Sigmoid colon (tissue), 7 donors: ENCODE results near the gene PHACTR3. TPM values are rescaled to one million over a fixed set of nuclear protein-coding genes. Genes with fewer than 3 reads are reported as not detected.
A peak's percentile ranks its signal among the peaks of the same experiment; 100 is the strongest.

Source experiments
- DNase-seq: peaks from one replicate; pipeline ENCODE4 v3.0.0-alpha.2; 2019
- H3K27ac ChIP-seq, 4 donors: fragments of 200-600 bp; sonication (generic); one replicate each; pipeline ENCODE4 v1.5.1; 2016 to 2019; ENCODE audit warnings: mild to moderate bottlenecking in 1 of 4
- H3K27me3 ChIP-seq, 3 donors: fragments of 200-600 bp; sonication (generic); one replicate each; pipeline ENCODE4 v1.5.1; 2019; ENCODE audit warnings: mild to moderate bottlenecking in 1 of 3
- H3K36me3 ChIP-seq, 4 donors: fragments of 200-600 bp; sonication (generic); one replicate each; pipeline ENCODE4 v1.5.1; 2016 to 2019
- H3K4me1 ChIP-seq, 4 donors: fragments of 200-600 bp; sonication (generic); one replicate each; pipeline ENCODE4 v1.5.1; 2017 to 2019
- H3K4me3 ChIP-seq, 4 donors: fragments of 200-600 bp; sonication (generic); one replicate each; pipeline ENCODE4 v1.5.1; 2017 to 2019; ENCODE audit warnings: mild to moderate bottlenecking in 2 of 4, moderate library complexity in 1 of 4
- H3K9me3 ChIP-seq, 4 donors: fragments of 200-600 bp in 3 of 4; sonication (generic) in 3 of 4; one replicate each; pipeline versions ENCODE4 v1.5.1 to v1.6.1; 2013 to 2019
- EP300 ChIP-seq, 4 donors: sonication (generic); formaldehyde crosslinking; IDR thresholded peaks; one replicate each; pipeline ENCODE4 v1.6.1; 2017; ENCODE audit warnings: antibody characterized with exemption in 4 of 4
- POLR2A ChIP-seq, 2 donors: fragments of 450-650 bp; IDR thresholded peaks; one replicate each; pipeline ENCODE4 v1.6.1; 2016; ENCODE audit warnings: antibody characterized with exemption in 2 of 2, mild to moderate bottlenecking in 2 of 2, moderate library complexity in 2 of 2
- POLR2AphosphoS5 ChIP-seq, 4 donors: sonication (generic); formaldehyde crosslinking; IDR thresholded peaks; one replicate each; pipeline ENCODE4 v1.6.1; 2017; ENCODE audit warnings: antibody characterized with exemption in 4 of 4
- WGBS, 2 donors: extraction: QIAGEN DNeasy Blood & Tissue Kit; methylation state at CpG; one replicate each; pipeline ENCODE4 v1.1.7; 2013; 5-methylcytosine and 5-hydroxymethylcytosine counted together
- intact Hi-C: fragments of 100-400 bp; cut with DNase I; formaldehyde crosslinking; loops from one replicate; pipeline ENCODE4 v1.15.1; 2023
- polyA plus RNA-seq, 3 donors: library from polyadenylated mRNA; stranded (reverse); fragments of 200-250 nt; gene quantifications; one replicate each; pipeline ENCODE4 v1.2.3, GENCODE V29; 2013
- total RNA-seq, 4 donors: library from RNA; depleted of rRNA; stranded (reverse); fragments of >200 nt; gene quantifications; one replicate each; pipeline ENCODE4 v1.1.0, GENCODE V29; 2016
- TF ChIP-seq, protein P1 (sequence below), 4 experiments: fragments of 450-650 bp in 3 of 4; fragments of 200-600 bp in 1 of 4; IDR thresholded peaks; one replicate each; pipeline ENCODE4 v1.5.1; 2016 to 2019; ENCODE audit warnings: antibody characterized with exemption in 4 of 4, mild to moderate bottlenecking in 3 of 4, moderate library complexity in 2 of 4
- donor health status: healthy with polysubstance abuse.
- donor health status: Bipolar disorder and iron deficiency.
- donor health status: healthy.

PHACTR3 gene
- total and polyA plus RNA-seq, 7 donors = under 0.01 to 1.5 (median 0.81) TPM

GRCh38 chr20:59745201-59745600, 140.9 kb downstream of the PHACTR3 start:
- Histone ChIP-seq H3K36me3 (no peaks in the 10 kb centered on the region), H3K27ac (no peak overlapping the region), H3K4me3 (no peak overlapping the region), H3K9me3 (no peaks in the 10 kb centered on the region), H3K4me1 (peaks cover 0 to 22% (median 20%) of the 10 kb centered on the region in 4 donors), H3K27me3 (no peaks in the 10 kb centered on the region)
- no peak for TF ChIP-seq EP300 (IDR thresholded peaks at IDR 0.05)
- no peak for TF ChIP-seq POLR2AphosphoS5 (IDR thresholded peaks at IDR 0.05)
- TF ChIP-seq POLR2A (IDR thresholded peaks at IDR 0.05) = no peak
- TF ChIP-seq, protein P1, sequence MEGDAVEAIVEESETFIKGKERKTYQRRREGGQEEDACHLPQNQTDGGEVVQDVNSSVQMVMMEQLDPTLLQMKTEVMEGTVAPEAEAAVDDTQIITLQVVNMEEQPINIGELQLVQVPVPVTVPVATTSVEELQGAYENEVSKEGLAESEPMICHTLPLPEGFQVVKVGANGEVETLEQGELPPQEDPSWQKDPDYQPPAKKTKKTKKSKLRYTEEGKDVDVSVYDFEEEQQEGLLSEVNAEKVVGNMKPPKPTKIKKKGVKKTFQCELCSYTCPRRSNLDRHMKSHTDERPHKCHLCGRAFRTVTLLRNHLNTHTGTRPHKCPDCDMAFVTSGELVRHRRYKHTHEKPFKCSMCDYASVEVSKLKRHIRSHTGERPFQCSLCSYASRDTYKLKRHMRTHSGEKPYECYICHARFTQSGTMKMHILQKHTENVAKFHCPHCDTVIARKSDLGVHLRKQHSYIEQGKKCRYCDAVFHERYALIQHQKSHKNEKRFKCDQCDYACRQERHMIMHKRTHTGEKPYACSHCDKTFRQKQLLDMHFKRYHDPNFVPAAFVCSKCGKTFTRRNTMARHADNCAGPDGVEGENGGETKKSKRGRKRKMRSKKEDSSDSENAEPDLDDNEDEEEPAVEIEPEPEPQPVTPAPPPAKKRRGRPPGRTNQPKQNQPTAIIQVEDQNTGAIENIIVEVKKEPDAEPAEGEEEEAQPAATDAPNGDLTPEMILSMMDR (IDR thresholded peaks at IDR 0.05) = no peak
- 80 to 82% methylated on average over 9 of the region's 9 CpGs for WGBS, 2 donors
- DNase-seq = no peak
- intact Hi-C loops = no loop called here

DNA sequence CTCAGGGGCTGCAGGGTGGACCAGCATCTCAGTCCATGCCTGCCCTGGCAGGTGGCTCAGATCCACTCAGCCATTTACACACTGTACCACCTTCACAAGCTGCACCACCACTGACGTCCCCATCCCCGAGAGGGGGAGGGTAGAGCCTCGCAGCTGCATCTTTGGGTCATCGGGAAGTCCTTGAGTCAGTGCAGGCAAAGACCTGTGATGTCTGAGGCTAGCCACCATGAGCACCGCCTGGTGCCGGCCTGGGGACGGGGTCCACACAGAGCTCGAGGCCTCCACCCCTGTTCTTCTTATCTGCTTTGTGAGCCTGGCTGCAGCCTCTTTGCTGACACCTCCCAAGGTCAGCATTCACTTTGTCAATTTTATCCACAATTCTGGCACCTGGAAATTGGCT, 141.4 kb downstream of the PHACTR3 start:
- no peaks in the 10 kb centered on the region for H3K27me3 ChIP-seq
- WGBS, 2 donors = 67 to 72% methylated on average over 8 of the region's 8 CpGs
- H3K4me3 ChIP-seq = no peak overlapping the region
- intact Hi-C loops = no loop called here
- H3K9me3 ChIP-seq = no peaks in the 10 kb centered on the region
- no peak overlapping the region for H3K27ac ChIP-seq
- DNase-seq = no peak
- H3K4me1 ChIP-seq = peaks cover 0 to 27% (median 20%) of the 10 kb centered on the region in 4 donors
- no peak for TF ChIP-seq EP300 (IDR thresholded peaks at IDR 0.05)
- no peak for TF ChIP-seq POLR2AphosphoS5 (IDR thresholded peaks at IDR 0.05)
- TF ChIP-seq POLR2A (IDR thresholded peaks at IDR 0.05) = no peak
- TF ChIP-seq, protein P1 (IDR thresholded peaks at IDR 0.05) = no peak
- H3K36me3 ChIP-seq = no peaks in the 10 kb centered on the region

DNA sequence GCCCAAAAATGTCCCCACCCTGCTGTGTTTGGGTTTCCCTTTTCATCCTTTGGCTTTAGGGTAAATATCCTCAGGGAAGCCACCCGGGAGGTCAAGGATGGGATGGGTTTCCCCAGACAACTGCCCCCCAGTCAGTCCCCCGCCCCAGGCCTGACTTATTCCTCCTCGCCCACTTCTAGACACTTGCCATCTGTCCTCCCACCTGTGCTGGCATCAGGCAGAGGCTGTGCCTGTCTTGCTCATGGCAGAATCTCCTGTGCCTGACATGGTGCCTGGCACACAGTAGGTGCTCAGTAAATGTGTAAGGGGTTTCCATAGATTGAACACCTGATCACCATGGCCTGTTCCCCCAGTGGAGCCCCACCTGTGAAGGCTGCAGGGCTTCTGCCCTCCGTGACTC, 141.8 kb downstream of the PHACTR3 start:
- 79 to 89% methylated on average over 4 of the region's 4 CpGs for WGBS, 2 donors
- Histone ChIP-seq H3K27ac (no peak overlapping the region), H3K4me1 (peaks cover 0 to 30% (median 24%) of the 10 kb centered on the region in 4 donors), H3K36me3 (no peaks in the 10 kb centered on the region), H3K27me3 (no peaks in the 10 kb centered on the region), H3K4me3 (no peak overlapping the region), H3K9me3 (no peaks in the 10 kb centered on the region)
- DNase-seq = no peak
- intact Hi-C loops = no loop called here
- TF ChIP-seq POLR2A (IDR thresholded peaks at IDR 0.05) (no peak), POLR2AphosphoS5 (IDR thresholded peaks at IDR 0.05) (no peak), EP300 (IDR thresholded peaks at IDR 0.05) (no peak)
- TF ChIP-seq, protein P1 (IDR thresholded peaks at IDR 0.05) = no peak

GRCh38 chr20:59747671-59748515, 143.6 kb downstream of the PHACTR3 start:
- H3K27me3 ChIP-seq = no peaks in the 10 kb centered on the region
- peaks cover 0 to 41% (median 31%) of the 10 kb centered on the region in 4 donors for H3K4me1 ChIP-seq
- no peak overlapping the region for H3K4me3 ChIP-seq
- no peak for DNase-seq
- WGBS, 2 donors = 71 to 79% methylated on average over 12 of the region's 12 CpGs
- H3K27ac ChIP-seq = peak overlapping the region in 2 of 4 donors; percentile 66 to 76
- intact Hi-C loops = no loop called here
- H3K36me3 ChIP-seq = no peaks in the 10 kb centered on the region
- H3K9me3 ChIP-seq = no peaks in the 10 kb centered on the region
- TF ChIP-seq EP300 (IDR thresholded peaks at IDR 0.05) (no peak), POLR2A (IDR thresholded peaks at IDR 0.05) (no peak), POLR2AphosphoS5 (IDR thresholded peaks at IDR 0.05) (no peak)
- TF ChIP-seq, protein P1 (IDR thresholded peaks at IDR 0.05) = no peak
